ENCODE measurements around the gene MAP3K4. TPM values are rescaled to one million over a fixed set of nuclear protein-coding genes. Genes with fewer than 3 reads are reported as not detected.
A peak's percentile ranks its signal among the peaks of the same experiment; 100 is the strongest.

MAP3K4 gene
- total and polyA plus RNA-seq, 8 donors = 7.3 to 598 (median 19.4) TPM

DNA sequence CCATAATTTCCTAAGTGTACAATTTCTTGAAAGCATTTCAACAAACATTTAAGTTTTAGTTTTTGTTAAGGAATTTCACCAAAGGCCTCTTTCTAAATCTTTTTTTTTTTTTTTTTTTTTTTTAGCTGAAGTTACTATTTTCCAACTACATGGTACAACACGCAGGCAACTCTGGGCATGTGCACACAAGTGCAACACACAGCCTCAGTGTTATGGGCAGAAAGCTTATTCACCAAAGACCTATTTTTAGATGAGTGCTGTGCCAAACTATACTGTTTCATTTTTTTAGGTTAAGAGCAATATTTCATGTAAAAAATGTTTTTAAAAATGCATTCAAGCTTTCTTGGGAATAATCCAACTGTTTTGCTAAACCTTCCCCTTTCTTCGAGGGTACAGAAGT, 42.0 kb upstream of the MAP3K4 start:
- Histone ChIP-seq H3K9me3 (no peaks in the 10 kb centered on the region), H3K27ac (peak overlapping the region in 1 of 5 donors; percentile 71), H3K4me3 (no peak overlapping the region), H3K27me3 (no peaks in the 10 kb centered on the region), H3K4me1 (peaks cover 0 to 19% (median 8%) of the 10 kb centered on the region in 4 donors), H3K36me3 (no peaks in the 10 kb centered on the region)
- intact Hi-C loops (cut with DNase I; ENCODE audit: low total_unique reads) = no loop called here
- DNase-seq = no peak
- 55 to 68% (median 62%) methylated on average over 2 of the region's 2 CpGs for WGBS, 5 donors
- no peak for TF ChIP-seq POLR2AphosphoS5 (IDR thresholded peaks at IDR 0.05)
- no peak for TF ChIP-seq POLR2A (IDR thresholded peaks at IDR 0.05)
- TF ChIP-seq, protein P1, sequence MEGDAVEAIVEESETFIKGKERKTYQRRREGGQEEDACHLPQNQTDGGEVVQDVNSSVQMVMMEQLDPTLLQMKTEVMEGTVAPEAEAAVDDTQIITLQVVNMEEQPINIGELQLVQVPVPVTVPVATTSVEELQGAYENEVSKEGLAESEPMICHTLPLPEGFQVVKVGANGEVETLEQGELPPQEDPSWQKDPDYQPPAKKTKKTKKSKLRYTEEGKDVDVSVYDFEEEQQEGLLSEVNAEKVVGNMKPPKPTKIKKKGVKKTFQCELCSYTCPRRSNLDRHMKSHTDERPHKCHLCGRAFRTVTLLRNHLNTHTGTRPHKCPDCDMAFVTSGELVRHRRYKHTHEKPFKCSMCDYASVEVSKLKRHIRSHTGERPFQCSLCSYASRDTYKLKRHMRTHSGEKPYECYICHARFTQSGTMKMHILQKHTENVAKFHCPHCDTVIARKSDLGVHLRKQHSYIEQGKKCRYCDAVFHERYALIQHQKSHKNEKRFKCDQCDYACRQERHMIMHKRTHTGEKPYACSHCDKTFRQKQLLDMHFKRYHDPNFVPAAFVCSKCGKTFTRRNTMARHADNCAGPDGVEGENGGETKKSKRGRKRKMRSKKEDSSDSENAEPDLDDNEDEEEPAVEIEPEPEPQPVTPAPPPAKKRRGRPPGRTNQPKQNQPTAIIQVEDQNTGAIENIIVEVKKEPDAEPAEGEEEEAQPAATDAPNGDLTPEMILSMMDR (IDR thresholded peaks at IDR 0.05) = no peak
- TF ChIP-seq EP300 (IDR thresholded peaks at IDR 0.05) = no peak

DNA sequence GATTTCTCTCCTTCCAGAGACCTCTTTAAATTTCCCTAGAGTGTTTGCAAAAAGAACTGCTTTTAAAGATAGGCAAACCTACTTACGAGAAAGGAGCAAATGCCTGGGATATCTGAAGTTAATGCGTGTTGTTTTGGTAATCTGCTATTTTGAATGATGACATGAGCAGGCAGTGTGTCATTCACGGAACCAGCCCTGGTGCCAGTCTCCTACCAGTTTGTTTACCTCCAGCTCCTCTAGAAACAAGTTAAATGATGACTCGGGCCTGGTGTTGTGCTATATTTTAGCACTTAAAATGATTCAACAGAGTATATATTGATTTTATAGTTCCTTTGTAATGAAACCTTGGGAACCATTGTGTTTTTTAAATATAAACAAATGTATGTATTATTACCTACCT, 41.1 kb upstream of the MAP3K4 start:
- H3K27me3 ChIP-seq = no peaks in the 10 kb centered on the region
- WGBS, 5 donors = 10 to 37% (median 15%) methylated on average over 4 of the region's 4 CpGs
- H3K36me3 ChIP-seq = no peaks in the 10 kb centered on the region
- H3K27ac ChIP-seq = peak overlapping the region in 2 of 5 donors; percentile 57 to 71
- TF ChIP-seq POLR2AphosphoS5 (IDR thresholded peaks at IDR 0.05) (peak in 1 of 3 donors; percentile 44), POLR2A (IDR thresholded peaks at IDR 0.05) (no peak), EP300 (IDR thresholded peaks at IDR 0.05) (no peak)
- TF ChIP-seq, protein P1 (IDR thresholded peaks at IDR 0.05) = no peak
- H3K9me3 ChIP-seq = no peaks in the 10 kb centered on the region
- DNase-seq = peak; percentile 34 to 48
- H3K4me3 ChIP-seq = no peak overlapping the region
- peaks cover 0 to 19% (median 8%) of the 10 kb centered on the region in 4 donors for H3K4me1 ChIP-seq
- intact Hi-C loops (cut with DNase I; ENCODE audit: low total_unique reads) = no loop called here

DNA sequence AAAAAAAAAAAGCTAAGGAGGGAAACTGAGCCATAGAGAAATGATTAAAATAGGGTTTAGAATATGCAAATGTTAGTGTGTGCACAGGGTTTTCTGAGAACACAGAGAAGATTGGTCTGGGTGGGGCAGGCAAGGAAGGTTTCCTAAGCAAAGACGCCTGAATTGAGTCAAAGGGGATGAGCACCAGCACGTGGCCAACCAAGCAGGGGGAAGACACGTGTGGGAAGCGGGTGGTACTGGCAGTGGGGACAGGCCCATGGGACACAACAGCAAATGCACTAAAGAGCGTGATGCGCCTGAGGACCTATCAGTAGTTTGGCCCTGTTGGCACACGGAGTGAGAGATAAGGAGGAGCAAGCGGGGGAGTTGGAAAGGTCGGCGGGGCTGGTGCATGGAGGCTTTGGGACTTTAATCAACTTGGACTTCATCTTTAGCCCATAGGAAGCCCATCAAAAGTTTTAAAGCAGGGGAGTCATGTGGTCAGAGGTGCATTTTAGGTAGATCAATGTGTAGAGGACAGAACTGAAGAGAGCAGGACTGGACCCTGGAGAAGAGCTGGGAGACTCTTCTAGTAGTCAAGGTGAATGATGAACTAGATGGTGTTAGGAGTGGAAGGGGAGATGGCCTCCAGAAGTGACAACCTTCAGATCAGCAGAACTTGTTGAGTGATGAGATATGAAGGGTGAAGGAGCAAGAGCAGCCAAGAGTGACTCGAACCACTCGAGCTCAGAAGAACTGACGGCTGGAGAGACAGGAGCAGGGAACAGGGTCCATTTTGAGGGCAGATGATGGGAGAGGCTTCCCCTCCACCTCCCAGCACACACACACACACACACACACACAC, 40.2 kb upstream of the MAP3K4 start:
- Histone ChIP-seq H3K9me3 (no peaks in the 10 kb centered on the region), H3K27ac (peak overlapping the region in 1 of 5 donors; percentile 71), H3K27me3 (no peaks in the 10 kb centered on the region), H3K4me3 (no peak overlapping the region), H3K36me3 (no peaks in the 10 kb centered on the region), H3K4me1 (peaks cover 0 to 19% (median 8%) of the 10 kb centered on the region in 4 donors)
- no peak for TF ChIP-seq POLR2A (IDR thresholded peaks at IDR 0.05)
- TF ChIP-seq, protein P1 (IDR thresholded peaks at IDR 0.05) = no peak
- no peak for DNase-seq
- intact Hi-C loops (cut with DNase I; ENCODE audit: low total_unique reads) = no loop called here
- WGBS, 5 donors = 79 to 89% (median 88%) methylated on average over 13 of the region's 13 CpGs

DNA sequence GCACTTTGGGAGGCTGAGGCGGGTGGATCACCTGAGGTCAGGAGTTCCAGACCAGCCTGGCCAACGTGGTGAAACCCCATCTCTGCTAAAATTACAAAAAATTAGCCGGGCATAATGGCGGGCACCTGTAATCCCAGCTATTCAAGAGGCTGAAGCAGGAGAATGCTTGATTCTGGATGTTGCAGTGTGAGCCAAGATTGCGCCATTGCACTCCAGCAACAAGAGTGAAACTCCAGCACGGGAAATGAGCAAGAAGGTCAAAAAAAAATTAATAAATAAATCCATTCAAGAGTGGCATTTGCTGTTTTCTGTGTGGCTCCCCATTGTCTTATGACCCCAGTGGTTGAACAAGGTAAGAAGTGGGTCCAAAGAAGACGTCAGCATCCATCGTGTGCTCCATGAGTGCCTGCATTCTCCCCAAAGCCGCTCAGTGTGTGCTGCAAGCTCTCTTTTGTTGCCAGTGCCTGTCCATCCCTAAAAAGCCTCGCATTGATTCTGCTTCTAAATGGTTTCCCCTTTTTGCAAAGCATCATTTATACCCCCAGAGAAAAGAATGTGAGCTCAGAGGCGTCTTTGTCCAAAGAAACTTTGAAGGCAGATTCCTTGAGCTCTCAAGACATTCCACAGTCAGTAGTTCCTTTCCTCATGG, 38.8 kb upstream of the MAP3K4 start:
- no peak overlapping the region for H3K27ac ChIP-seq
- H3K36me3 ChIP-seq = no peaks in the 10 kb centered on the region
- TF ChIP-seq POLR2AphosphoS5 (IDR thresholded peaks at IDR 0.05) (no peak), POLR2A (IDR thresholded peaks at IDR 0.05) (no peak), EP300 (IDR thresholded peaks at IDR 0.05) (no peak)
- TF ChIP-seq, protein P1 (IDR thresholded peaks at IDR 0.05) = no peak
- H3K4me3 ChIP-seq = no peak overlapping the region
- 70 to 84% (median 80%) methylated on average over 11 of the region's 11 CpGs for WGBS, 5 donors
- no peak for DNase-seq
- intact Hi-C loops (cut with DNase I; ENCODE audit: low total_unique reads) = no loop called here
- no peaks in the 10 kb centered on the region for H3K27me3 ChIP-seq
- H3K4me1 ChIP-seq = peaks cover 0 to 19% (median 8%) of the 10 kb centered on the region in 4 donors
- H3K9me3 ChIP-seq = no peaks in the 10 kb centered on the region

Measured in stomach (tissue), 9 donors.